ENCODE measurements around the gene ATL1. TPM values are rescaled to one million over a fixed set of nuclear protein-coding genes. Genes with fewer than 3 reads are reported as not detected.

Gene ATL1
- total RNA-seq, 2 experiments from 2014 or later: 1.4 to 1.5 TPM

- ChIA-PET POLR2A (no interaction called here), CTCF (interaction anchor here (1.1 kb wide), 1 partner anchor 44 kb away, joined by 3 read pairs; no protein-coding TSS in a partner anchor)
- Mint-ChIP-seq H3K27ac (no peak overlapping the region), H3K4me3 (no peak overlapping the region), H3K36me3 (ENCODE audit: low read depth) (no peaks in the 10 kb centered on the region), H3K27me3 (ENCODE audit: low read depth) (peaks cover 7% of the 10 kb centered on the region), H3K4me1 (ENCODE audit: low read depth) (no peaks in the 10 kb centered on the region), H3K9me3 (ENCODE audit: insufficient read depth) (peaks cover 3% of the 10 kb centered on the region)
- DNase-seq: no peak
- ATAC-seq: no peak
Observed at GRCh38 chr14:50575769-50576168, 15.8 kb downstream of the ATL1 start.

GRCh38 chr14:50577982-50578381, 18.0 kb downstream of the ATL1 start:
- Mint-ChIP-seq H3K27me3 (ENCODE audit: low read depth) (peaks cover 6% of the 10 kb centered on the region), H3K36me3 (ENCODE audit: low read depth) (no peaks in the 10 kb centered on the region), H3K9me3 (ENCODE audit: insufficient read depth) (no peaks in the 10 kb centered on the region), H3K27ac (no peak overlapping the region), H3K4me1 (ENCODE audit: low read depth) (no peaks in the 10 kb centered on the region), H3K4me3 (no peak overlapping the region)
- no peak for DNase-seq
- ChIA-PET POLR2A (no interaction called here), CTCF (no interaction called here)
- no peak for ATAC-seq

- ChIA-PET POLR2A (no interaction called here), CTCF (no interaction called here)
- ATAC-seq (no peak), DNase-seq (no peak)
- Mint-ChIP-seq H3K9me3 (ENCODE audit: insufficient read depth) (no peaks in the 10 kb centered on the region), H3K4me3 (no peak overlapping the region), H3K4me1 (ENCODE audit: low read depth) (no peaks in the 10 kb centered on the region), H3K27me3 (ENCODE audit: low read depth) (peaks cover 6% of the 10 kb centered on the region), H3K36me3 (ENCODE audit: low read depth) (no peaks in the 10 kb centered on the region), H3K27ac (no peak overlapping the region)
Observed at GRCh38 chr14:50578433-50578832, 18.5 kb downstream of the ATL1 start.

- ATAC-seq: no peak
- no peaks in the 10 kb centered on the region for H3K36me3 Mint-ChIP-seq (ENCODE audit: low read depth)
- POLR2A ChIA-PET: interaction anchor here (0.6 kb wide), 1 partner anchor 101 kb away, joined by 3 read pairs; no protein-coding TSS in a partner anchor
- CTCF ChIA-PET: no interaction called here
- no peak overlapping the region for H3K27ac Mint-ChIP-seq
- H3K27me3 Mint-ChIP-seq (ENCODE audit: low read depth): peaks cover 2% of the 10 kb centered on the region
- DNase-seq: no peak
- H3K9me3 Mint-ChIP-seq (ENCODE audit: insufficient read depth): no peaks in the 10 kb centered on the region
- no peaks in the 10 kb centered on the region for H3K4me1 Mint-ChIP-seq (ENCODE audit: low read depth)
- H3K4me3 Mint-ChIP-seq: no peak overlapping the region
Observed at GRCh38 chr14:50590464-50590863, 30.5 kb downstream of the ATL1 start.

- ATAC-seq (no peak), DNase-seq (no peak)
- Mint-ChIP-seq H3K36me3 (ENCODE audit: low read depth) (no peaks in the 10 kb centered on the region), H3K27me3 (ENCODE audit: low read depth) (peaks cover 2% of the 10 kb centered on the region), H3K9me3 (ENCODE audit: insufficient read depth) (no peaks in the 10 kb centered on the region), H3K27ac (no peak overlapping the region), H3K4me3 (no peak overlapping the region), H3K4me1 (ENCODE audit: low read depth) (no peaks in the 10 kb centered on the region)
- CTCF ChIA-PET: interaction anchor here (1.2 to 1.9 kb wide), 2 partner anchors 129 to 183 kb away, joined by 3 to 4 read pairs; no protein-coding TSS in a partner anchor
- POLR2A ChIA-PET: no interaction called here
Observed at GRCh38 chr14:50594577-50595316, 34.8 kb downstream of the ATL1 start.

- ChIA-PET CTCF (interaction anchor here (0.6 to 1.9 kb wide), 6 partner anchors 21 to 262 kb away, joined by 3 to 7 read pairs (median 3); no protein-coding TSS in a partner anchor), POLR2A (no interaction called here)
- Mint-ChIP-seq H3K36me3 (ENCODE audit: low read depth) (no peaks in the 10 kb centered on the region), H3K27ac (no peak overlapping the region), H3K4me1 (ENCODE audit: low read depth) (no peaks in the 10 kb centered on the region), H3K27me3 (ENCODE audit: low read depth) (peaks cover 2% of the 10 kb centered on the region), H3K4me3 (no peak overlapping the region), H3K9me3 (ENCODE audit: insufficient read depth) (no peaks in the 10 kb centered on the region)
- no peak for ATAC-seq
- DNase-seq: no peak
Observed at GRCh38 chr14:50598765-50599164, 38.8 kb downstream of the ATL1 start.

- POLR2A ChIA-PET: interaction anchor here (0.6 kb wide), 1 partner anchor 266 kb away, joined by 3 read pairs; no protein-coding TSS in a partner anchor
- Mint-ChIP-seq H3K36me3 (ENCODE audit: low read depth) (no peaks in the 10 kb centered on the region), H3K9me3 (ENCODE audit: insufficient read depth) (no peaks in the 10 kb centered on the region), H3K4me1 (ENCODE audit: low read depth) (no peaks in the 10 kb centered on the region), H3K4me3 (no peak overlapping the region), H3K27ac (no peak overlapping the region), H3K27me3 (ENCODE audit: low read depth) (peaks cover 2% of the 10 kb centered on the region)
- DNase-seq (no peak), ATAC-seq (no peak)
- CTCF ChIA-PET: interaction anchor here (0.6 to 2.8 kb wide), 11 partner anchors 16 to 260 kb away, joined by 3 to 34 read pairs (median 4); no protein-coding TSS in a partner anchor
Observed at GRCh38 chr14:50599700-50600444, 39.9 kb downstream of the ATL1 start.

- ChIA-PET POLR2A (no interaction called here), CTCF (interaction anchor here (0.6 to 2.8 kb wide), 13 partner anchors 15 to 259 kb away, joined by 3 to 34 read pairs (median 3); no protein-coding TSS in a partner anchor)
- no peaks in the 10 kb centered on the region for H3K4me1 Mint-ChIP-seq (ENCODE audit: low read depth)
- ATAC-seq: no peak
- DNase-seq: no peak
- H3K27me3 Mint-ChIP-seq (ENCODE audit: low read depth): peaks cover 5% of the 10 kb centered on the region
- no peak overlapping the region for H3K4me3 Mint-ChIP-seq
- no peaks in the 10 kb centered on the region for H3K9me3 Mint-ChIP-seq (ENCODE audit: insufficient read depth)
- H3K27ac Mint-ChIP-seq: no peak overlapping the region
- H3K36me3 Mint-ChIP-seq (ENCODE audit: low read depth): no peaks in the 10 kb centered on the region
Observed at GRCh38 chr14:50600849-50601248, 40.9 kb downstream of the ATL1 start.

- ChIA-PET CTCF (interaction anchor here (0.8 to 2.8 kb wide), 8 partner anchors 15 to 259 kb away, joined by 3 to 34 read pairs (median 4); no protein-coding TSS in a partner anchor), POLR2A (no interaction called here)
- H3K27me3 Mint-ChIP-seq (ENCODE audit: low read depth): peaks cover 6% of the 10 kb centered on the region
- H3K4me1 Mint-ChIP-seq (ENCODE audit: low read depth): no peaks in the 10 kb centered on the region
- no peak for DNase-seq
- ATAC-seq: no peak
- no peaks in the 10 kb centered on the region for H3K36me3 Mint-ChIP-seq (ENCODE audit: low read depth)
- H3K9me3 Mint-ChIP-seq (ENCODE audit: insufficient read depth): no peaks in the 10 kb centered on the region
- H3K27ac Mint-ChIP-seq: no peak overlapping the region
- H3K4me3 Mint-ChIP-seq: no peak overlapping the region
Observed at GRCh38 chr14:50601394-50601793, 41.4 kb downstream of the ATL1 start.

- no peak for DNase-seq
- Mint-ChIP-seq H3K27me3 (ENCODE audit: low read depth) (peaks cover 6% of the 10 kb centered on the region), H3K9me3 (ENCODE audit: insufficient read depth) (no peaks in the 10 kb centered on the region), H3K4me1 (ENCODE audit: low read depth) (no peaks in the 10 kb centered on the region), H3K36me3 (ENCODE audit: low read depth) (no peaks in the 10 kb centered on the region), H3K27ac (no peak overlapping the region), H3K4me3 (no peak overlapping the region)
- POLR2A ChIA-PET: no interaction called here
- CTCF ChIA-PET: interaction anchor here (1.7 to 2.8 kb wide), 4 partner anchors 135 to 259 kb away, joined by 3 to 34 read pairs (median 12); no protein-coding TSS in a partner anchor
- ATAC-seq: no peak
Observed at GRCh38 chr14:50602035-50602434, 42.1 kb downstream of the ATL1 start.

GRCh38 chr14:50603565-50603964, 43.6 kb downstream of the ATL1 start:
- POLR2A ChIA-PET: no interaction called here
- no peak overlapping the region for H3K4me3 Mint-ChIP-seq
- H3K4me1 Mint-ChIP-seq (ENCODE audit: low read depth): no peaks in the 10 kb centered on the region
- CTCF ChIA-PET: interaction anchor here (1.0 to 1.3 kb wide), 3 partner anchors 16 to 256 kb away, joined by 3 to 4 read pairs (median 3); no protein-coding TSS in a partner anchor
- ATAC-seq (no peak), DNase-seq (no peak)
- H3K36me3 Mint-ChIP-seq (ENCODE audit: low read depth): no peaks in the 10 kb centered on the region
- H3K27me3 Mint-ChIP-seq (ENCODE audit: low read depth): peaks cover 10% of the 10 kb centered on the region
- no peaks in the 10 kb centered on the region for H3K9me3 Mint-ChIP-seq (ENCODE audit: insufficient read depth)
- no peak overlapping the region for H3K27ac Mint-ChIP-seq

GRCh38 chr14:50605766-50606165, 45.8 kb downstream of the ATL1 start:
- POLR2A ChIA-PET: interaction anchor here (0.6 kb wide), 1 partner anchor 76 kb away, joined by 3 read pairs; no protein-coding TSS in a partner anchor

More at GRCh38 chr14:50605766-50606165, 45.8 kb downstream of the ATL1 start:
- CTCF ChIA-PET: interaction anchor here (0.6 to 1.5 kb wide), 5 partner anchors 11 to 345 kb away, joined by 3 to 6 read pairs (median 3); no protein-coding TSS in a partner anchor
- Mint-ChIP-seq H3K4me3 (no peak overlapping the region), H3K27me3 (ENCODE audit: low read depth) (peaks cover 9% of the 10 kb centered on the region), H3K27ac (no peak overlapping the region), H3K9me3 (ENCODE audit: insufficient read depth) (no peaks in the 10 kb centered on the region), H3K36me3 (ENCODE audit: low read depth) (no peaks in the 10 kb centered on the region), H3K4me1 (ENCODE audit: low read depth) (no peaks in the 10 kb centered on the region)
- ATAC-seq (no peak), DNase-seq (no peak)

Data from activated CD8-positive, alpha-beta T cell treated with anti-CD3 and anti-CD28 coated beads, Interleukin-2, amount 10 ng/mL, durations not matched to agents 7 days and 5 days (primary cell).